Inflammatory macrophage (primary cell): ENCODE results near the gene FOXN1.

Experiments used
- DNase-seq, 2 donors: peaks; one replicate each; pipeline ENCODE4 v3.0.0-alpha.2; 2020 to 2022

FOXN1 gene

DNA sequence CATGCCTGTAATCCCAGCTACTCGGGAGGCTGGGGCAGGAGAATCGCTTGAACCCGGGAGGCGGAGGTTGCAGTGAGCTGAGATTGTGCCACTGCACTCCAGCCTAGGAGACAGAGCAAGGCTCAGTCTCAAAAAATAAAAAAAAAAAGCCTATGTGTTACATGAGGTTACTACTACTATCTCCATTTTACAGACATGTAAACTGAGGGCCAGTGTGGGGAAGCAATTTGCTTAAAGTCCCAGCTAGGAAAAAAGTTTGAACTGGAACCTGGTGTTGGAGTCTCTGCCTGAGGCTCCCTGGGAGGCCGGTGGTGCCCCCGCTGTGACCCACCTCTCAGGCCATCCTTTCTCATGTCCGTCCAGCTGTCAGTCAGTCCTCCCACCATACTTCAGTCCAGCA is 28.2 kb upstream of the FOXN1 start:
- DNase-seq = no peak

DNA sequence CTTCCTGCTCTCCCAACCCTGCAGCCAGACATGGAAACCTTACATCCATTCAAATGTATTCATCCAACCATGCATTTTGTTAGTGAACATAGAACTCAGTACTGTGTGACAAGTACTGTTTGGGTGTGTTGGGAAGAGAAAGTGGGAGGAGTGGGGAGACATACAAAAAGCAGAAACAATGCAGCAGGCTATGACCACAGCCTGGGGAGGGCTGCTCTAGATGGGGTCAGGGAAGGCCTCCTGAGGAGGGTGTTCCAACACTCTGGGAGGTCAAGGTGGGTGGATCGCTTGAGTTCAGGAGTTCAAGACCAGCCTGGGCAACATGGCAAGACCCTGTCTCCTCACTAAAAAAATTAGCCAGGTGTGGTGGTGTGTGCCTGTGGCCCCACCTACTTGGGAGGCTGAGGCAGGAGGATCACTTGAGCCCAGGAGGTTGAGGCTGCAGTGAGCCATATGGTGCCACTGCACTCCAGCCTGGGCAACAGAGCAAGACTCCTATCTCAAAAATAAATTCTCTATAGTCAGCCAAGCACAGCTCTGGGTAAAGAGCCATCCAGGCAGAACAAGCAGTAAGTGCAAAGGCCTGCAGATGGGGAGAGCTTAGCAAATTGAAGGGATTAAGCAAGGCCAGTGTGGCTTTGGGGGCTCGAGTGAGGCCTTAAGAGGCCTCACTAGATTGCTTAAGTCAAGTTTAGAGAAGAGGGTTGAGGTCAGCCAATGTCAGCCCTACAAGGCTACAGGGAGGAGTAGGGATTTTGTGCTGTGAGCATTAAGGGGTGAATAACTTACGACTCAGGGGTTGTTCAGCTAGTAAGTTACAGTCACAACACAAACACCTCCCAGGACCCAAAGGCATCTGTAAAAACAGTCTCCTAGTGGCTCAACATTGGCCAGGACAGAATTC is 27.2 kb upstream of the FOXN1 start:
- DNase-seq = peak; percentile 56 to 63

DNA sequence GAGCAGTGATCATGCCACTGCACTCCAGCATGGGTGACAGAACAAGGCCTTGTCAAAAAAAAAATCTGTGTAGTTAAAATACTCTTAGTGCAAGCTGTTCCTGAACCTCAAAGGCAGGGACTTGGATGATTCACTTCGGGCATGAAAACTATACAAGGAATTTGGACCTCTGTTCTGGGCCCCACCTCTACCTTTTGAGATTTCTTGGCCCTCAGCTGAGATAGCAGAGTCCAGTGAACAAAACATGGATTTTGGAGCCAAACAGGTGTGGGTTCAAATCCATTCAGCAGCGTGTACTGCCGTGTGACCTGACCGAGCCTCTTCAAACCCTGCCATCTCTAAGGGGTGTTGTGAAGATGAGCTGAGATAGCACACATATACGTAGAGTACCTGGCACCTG is 25.9 kb upstream of the FOXN1 start:
- DNase-seq = no peak

DNA sequence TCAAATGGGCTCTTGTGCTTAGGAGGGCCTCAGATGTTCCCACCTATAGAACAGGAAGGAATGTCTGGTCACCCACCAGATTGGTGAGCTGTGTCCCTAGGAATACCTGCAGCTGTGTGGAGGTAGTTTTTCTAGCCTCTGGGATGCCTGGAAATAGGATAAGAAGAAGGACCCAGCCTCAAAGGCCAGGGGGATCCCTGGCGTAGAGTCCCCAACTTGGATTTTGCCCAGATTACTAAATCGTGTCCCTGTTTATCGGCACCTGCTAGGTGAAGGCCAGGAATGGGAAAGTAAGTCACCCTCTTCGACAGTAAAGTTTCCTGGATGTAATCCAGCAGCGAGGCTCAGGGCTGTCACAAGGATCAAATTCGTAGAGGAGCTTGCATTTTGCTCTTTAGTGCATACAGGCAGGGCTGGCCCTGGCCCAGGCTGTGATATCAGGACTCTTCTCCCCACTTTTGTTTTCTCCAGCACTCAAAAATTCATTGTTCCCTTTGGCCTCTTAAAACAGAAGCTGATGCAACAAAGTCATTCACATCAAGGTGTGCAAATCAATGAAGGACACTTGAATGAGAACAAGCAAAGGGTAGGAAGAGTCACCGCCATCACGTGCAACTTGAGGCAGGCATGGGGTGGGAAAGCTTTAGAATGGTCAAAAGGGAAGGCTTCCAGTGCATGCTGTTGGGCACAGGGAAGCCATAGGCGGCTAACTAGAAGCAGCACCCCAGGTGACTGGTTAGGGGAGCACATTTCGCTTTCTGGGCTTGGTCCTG is 25.2 kb upstream of the FOXN1 start:
- DNase-seq = no peak

DNA sequence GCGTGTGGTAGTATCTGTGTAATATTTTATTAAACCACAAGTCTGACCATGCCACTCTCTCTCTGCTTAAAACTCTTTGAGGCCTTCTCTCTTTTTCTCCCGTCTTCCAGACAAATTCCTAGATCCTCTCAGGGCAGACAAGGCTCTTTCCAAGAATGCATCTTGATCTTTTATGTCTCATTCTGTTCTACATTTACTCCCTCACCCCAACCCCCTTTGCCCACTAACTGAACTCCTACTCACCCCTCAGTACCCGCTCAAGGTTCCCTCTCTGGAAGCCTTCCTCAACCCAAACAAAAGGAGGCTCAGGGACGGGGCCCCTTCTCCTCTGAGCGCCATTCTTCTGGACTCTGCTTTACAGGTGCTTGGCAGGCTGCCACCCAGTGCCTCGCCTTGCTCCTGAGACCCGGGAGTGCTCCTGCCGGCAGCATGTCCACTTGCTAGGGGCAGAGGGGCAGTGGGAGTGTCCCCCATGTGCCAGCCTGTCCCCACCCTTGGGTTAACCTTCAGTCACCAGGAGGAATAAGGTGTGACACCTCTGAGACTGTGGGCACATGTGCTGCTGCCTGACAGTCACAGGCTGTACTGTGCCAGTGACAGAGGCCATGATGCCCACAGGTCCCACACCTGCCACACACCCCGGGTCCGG is 23.5 kb upstream of the FOXN1 start:
- no peak for DNase-seq

DNA sequence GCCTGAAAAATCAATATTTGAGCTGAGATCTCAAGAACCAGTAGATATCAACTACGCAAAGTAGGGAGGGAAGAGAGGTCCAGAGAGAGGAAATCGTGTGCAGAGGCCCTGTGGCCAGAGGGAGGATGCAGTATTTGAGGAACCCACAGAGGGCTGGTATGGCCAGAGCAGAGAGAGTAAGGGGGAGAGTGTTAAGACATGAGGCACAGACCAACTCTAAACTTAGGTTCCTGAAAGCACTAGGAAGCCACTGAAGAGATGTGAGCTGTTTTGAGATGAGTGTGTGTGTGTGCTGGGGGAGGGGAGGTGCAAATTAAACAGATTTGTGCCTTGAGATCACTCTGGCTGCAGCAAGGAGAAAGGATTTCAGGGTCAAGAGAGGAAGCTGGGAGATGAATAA is 21.9 kb upstream of the FOXN1 start:
- DNase-seq = peak; percentile 23 to 41

DNA sequence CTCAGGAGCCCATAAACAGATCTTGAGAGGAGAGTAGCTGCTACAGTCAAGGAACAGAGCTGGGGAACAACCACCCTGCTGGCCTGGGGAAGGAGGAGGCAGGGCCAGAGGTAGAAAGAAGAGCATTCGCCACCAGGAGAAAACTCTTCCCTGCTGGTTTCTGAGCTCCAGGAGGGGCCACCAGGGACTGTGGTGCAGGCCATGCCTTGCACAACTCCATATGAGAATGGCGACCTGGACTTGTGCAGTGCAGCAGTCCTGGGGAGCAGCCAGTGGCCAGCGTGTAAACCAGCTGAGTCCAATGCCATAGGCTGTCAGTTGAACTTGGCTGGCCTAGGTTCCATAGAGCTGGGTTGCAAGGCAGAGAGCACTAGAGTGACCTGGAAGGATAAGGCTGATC is 21.1 kb upstream of the FOXN1 start:
- no peak for DNase-seq

DNA sequence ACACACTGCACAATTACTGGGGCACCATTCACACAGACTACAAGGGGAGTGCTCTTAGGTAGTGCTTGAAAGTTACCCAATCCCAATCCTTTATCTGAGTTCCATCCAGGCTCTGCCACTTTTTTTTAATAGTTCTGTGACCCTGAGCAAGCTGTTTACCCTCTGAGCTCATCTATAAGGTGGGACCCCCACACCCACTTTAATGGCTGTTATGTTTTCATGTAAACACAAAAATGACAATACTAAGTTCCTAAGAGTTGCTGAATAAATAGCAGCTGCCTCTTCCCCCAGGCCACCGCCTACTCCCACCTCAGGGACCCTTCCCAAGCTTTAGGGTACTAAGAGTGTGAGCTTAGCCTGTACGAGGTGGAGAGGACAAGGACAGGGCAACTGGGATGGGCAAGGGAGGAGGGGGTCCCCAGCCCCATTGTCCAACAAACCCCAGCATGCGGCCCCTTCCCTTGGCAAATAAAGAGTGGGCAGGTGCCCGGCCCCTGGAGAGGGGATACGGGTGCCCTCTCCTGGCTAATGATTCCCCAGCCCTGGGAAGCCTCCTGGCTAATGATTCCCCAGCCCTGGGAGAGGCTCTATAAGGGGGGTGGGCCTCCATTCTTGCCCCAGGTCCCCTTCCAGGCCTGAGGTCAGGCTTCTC is 18.1 kb upstream of the FOXN1 start:
- no peak for DNase-seq

DNA sequence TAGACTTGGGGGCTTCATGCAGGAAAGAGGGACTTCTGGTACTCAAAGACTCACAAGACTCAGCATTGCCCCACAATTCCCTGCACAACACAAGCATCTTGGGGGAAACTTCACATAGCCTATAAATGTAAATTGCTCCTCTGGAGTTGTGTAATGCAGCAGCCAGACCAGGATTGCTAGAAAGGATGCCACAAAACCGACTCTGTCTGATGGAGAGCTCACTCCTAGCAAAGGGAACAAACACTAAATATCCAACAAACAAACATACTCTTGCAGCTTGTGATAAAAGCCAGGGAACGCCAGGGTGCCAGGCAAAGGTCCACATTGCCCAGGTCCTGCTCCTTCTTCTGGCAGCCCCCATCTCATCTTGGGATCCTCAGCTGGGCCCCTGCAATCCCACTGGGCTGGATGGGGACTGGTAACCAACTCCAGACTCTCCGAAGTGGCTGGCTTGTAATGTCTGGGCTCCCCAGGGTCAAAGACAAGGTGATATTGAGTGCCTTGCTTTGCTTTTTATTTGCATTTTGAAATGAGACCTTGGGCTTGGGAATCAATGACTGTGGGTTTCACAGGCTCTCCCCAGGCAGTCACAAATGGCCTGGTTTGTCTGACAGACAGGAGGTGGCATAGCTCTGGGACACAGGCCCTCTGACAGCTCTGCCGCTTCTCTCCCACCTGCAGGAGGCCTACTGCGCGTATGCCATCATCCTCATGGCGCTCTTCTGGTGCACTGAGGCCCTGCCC is 17.4 kb upstream of the FOXN1 start:
- no peak for DNase-seq

DNA sequence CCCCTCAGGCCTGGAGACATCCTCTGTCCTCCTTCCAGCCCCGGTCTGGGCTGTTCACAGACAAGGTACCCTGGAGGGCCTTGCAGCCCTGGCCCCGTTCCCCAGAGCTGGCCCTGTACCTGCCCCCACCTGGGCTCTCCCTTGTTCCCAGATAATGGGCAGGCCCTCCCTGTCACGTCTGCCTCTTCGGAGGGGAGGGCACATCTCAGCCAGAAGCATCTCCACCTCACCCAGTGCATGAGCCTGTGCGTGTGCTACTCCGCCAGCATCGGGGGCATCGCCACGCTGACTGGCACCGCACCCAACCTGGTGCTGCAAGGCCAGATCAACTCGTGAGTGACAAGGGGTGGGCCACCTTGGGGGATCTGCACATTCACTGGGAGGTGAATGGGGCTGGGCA is 14.9 kb upstream of the FOXN1 start:
- no peak for DNase-seq

DNA sequence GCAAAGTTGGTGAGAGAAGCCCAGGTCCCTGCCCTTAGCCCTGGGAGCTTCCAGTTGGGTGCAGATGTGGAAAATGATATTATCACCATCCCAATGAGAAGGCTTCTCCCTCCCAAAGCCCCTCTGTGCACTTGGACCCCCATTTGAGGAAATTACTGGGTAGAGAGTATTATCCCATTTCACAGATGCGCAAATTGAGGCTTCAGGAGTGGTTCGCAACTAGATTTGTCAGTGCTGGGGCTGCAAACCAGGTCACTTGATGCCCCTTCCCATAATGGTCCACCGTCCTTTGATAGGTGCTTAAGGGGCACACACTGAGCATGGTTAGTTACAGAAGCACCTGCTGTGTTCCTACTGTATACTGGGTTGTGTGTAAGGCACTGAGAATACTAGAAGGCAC is 14.3 kb upstream of the FOXN1 start:
- no peak for DNase-seq

DNA sequence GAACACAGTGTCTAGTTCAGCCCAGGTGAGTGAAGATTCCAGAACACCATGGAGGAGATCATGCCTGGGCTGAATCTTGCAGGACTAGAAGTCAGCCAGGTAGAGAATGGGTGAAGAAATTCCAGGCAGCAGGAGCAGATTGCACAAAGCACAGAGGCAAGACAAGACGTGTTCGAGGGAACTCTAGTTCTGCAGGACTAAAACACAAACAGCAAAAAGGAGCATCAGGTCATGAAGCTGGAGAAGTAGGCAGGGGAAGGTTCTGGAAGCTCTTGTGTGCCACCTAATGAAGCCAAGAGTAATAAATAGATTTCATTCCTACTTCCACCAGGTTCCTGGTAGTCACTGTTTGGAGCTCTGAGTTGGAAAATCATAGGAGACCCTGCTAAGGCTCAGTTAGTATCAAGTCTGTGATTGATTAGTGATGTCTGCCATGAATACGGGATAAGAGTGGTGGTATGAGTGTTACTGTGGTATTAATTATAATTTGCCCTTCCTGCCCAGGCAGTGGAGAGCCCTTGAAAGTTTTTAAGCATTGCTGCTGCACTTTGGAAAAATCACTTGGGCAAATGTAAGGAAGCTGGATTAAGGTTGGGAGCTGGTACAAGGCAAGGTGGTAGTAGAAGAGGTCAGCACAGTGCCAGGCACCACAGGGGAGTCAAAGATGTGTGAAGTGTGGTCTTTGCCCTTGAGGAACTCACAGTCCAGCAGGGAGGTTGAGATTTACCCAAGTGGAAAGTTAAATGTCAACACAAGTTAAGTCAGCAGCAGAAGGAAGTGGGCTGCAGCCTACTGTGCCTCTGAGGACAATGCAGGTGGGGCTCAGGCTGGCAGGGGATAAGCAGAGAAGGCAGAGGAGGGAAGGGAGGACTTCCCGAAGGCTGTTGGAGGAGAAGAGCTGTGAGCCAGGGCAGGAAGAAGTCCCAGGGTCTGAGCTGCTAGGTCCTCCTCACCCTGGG is 13.5 kb upstream of the FOXN1 start:
- DNase-seq = no peak

DNA sequence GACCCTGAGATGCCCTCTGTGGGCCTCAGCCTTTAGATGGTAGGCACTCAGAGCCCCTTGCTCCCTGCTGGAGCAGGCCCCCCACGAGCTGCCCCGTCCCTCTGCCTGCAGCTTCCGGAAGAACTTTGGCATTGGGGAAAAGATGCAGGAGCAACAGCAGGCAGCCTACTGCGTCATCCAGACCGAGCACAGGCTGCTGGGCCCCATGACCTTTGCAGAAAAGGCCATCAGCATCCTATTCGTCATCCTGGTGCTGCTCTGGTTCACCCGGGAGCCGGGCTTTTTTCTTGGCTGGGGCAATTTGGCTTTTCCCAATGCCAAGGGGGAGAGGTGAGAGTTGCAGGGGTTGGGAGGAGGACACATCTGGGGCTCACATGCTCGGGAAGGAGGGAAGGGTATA is 12.7 kb upstream of the FOXN1 start:
- DNase-seq = no peak

DNA sequence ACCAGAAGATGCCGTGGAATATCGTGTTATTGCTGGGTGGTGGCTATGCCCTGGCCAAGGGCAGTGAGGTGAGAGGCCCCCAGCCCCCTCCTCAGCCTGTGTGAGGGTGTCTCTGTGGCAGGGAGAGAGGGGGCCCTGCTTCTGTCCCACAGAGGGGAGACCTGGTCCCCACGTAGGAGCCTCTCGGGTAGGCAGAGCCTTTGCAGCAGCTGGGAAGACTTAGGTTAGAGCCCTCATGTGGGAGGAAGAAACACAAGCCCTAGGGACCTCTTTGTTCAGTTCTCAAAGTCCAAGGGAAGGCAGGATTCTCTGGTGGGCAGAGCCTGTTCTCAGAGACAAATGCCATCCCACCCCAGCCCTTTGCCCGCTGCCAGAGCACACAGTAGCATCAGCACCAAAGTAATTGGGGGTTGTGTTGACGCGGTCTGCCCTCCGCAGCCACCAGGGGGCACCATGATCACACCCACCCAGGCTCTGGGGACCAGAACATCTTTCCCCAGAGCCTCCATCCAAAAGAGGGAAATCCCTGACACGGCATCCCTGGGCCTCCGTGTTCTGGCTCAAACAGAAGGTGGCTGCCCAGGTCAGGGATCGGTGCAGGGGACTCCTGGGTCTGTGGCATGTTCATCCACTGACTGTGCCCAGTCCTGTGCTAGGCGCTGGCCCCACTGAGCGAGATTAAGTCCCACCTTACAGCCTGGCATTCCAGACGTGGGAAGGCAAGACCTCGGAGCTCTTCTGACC is 11.5 kb upstream of the FOXN1 start:
- peak; percentile 58 to 78 for DNase-seq

DNA sequence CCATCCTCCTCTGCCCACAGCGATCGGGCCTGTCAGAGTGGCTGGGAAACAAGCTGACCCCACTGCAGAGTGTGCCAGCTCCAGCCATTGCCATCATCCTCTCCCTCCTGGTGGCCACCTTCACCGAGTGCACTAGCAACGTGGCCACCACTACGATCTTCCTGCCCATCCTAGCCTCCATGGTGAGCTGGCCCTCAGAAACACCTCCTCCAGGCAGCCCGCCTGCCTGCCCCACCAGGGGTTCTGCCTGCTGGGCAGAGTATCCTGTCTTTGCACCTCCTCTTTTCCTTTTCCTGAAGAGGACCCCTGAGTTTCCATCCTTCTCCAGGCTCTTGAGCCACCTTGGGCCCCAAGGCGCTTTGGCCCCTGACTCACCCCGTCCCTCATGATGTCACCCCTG is 10.5 kb upstream of the FOXN1 start:
- DNase-seq = no peak

DNA sequence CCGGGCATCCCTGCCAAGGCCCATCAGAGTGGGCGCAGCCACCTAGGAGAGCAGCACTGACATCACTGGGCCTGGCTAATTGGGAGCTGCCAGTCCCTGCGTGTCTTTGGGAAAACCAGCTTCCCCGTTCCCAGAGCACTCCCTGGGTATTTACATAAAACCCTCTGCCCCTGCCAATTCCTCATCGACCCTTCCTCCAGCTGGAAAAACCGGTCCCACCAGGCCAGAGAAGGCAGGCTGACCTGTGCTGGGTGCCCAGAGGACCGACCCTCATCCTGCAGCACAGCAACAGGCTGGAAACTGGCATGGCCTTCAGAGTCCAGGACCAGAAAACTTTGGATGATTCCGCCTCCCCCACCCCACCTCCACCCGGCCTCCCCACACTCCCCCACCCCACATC is 8.2 kb upstream of the FOXN1 start:
- no peak for DNase-seq

DNA sequence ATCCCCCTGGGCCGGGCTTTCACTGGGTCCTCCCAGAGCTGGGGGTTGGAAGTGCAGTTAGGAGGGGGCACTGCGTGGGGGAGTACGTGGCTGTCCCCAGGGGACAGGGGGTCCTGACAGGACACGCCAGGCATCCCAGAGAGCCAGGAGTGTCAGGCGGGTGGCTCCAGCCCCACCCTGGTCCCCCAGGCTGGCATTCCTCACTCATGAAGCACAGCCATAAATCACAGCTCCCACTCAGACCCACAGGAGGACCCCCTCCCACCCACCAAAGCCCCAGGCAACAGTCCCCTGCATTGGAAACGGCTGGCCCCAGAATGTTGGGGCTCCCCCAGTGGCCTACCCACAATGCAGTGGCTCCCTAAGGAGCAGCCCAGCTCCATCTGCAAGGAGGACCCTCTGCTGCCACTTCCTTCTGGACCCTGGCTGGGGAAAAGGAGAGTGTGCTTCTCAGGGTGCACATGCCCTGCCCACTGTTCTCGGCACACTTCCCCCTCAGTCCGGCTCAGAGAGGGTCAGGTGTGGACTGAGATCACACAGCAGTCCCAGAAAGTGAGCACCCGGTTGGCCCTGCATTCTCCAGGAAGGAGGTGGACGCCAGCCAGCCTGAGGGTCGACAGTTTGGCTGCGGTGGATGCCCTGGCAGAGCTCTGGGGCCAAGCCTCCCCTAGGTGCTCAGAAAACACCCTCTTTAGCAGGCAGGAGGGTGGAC is 7.3 kb upstream of the FOXN1 start:
- no peak for DNase-seq

DNA sequence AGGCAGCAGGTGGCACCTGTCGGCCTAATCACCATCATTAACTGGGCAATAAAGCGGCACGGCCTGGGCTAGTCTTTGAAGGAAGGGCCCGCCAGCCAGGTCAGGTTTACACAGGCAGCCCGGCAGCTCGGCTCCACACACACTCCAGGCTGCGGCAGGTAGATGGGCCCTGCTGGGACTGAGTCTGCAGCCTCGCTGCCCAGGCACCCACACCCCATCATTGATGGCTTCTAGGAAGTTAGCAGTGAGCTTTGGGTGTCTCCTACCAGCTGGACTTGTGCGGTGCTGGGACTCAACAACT is 6.8 kb upstream of the FOXN1 start:
- DNase-seq = no peak

DNA sequence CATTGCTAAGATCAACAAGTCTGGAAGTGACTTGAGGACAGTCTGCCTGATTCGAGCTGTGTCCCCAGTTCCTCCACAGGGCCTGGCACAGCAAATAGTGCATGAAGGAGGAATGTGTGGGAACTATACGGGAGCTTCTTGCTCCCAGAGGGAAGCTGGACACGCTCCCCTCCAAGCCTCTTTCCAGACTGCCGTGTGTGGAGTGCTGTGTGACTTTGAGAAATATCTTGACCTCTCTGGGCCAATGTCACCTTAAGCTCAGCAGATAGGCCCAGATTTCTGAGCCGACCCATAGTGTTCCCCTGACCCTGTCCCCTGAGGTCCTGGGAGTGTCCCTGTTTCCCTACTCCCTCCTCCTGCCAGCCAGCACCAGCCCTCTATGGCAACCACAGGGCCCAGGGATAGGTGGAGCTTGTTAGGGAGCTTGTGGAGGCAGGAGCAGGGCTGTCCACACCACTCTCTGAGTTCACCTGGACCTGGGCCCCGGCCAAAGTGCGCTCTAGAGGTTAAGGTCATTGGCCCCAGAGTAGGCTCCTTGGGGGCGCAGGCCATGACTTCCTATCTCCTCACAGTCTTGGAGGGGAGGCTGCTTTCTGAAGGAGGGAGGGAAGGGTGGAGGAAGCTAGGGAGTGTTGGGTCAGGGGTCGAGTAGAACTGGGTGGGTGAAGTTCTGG is 6.3 kb upstream of the FOXN1 start:
- DNase-seq = no peak
